ENCODE measurements around the gene MAMSTR. TPM values are rescaled to one million over a fixed set of nuclear protein-coding genes. Genes with fewer than 3 reads are reported as not detected.

The MAMSTR gene
- polyA plus RNA-seq, 4 donors = 0.89 to 7.7 (median 1.1) TPM; not detected in 1

DNA sequence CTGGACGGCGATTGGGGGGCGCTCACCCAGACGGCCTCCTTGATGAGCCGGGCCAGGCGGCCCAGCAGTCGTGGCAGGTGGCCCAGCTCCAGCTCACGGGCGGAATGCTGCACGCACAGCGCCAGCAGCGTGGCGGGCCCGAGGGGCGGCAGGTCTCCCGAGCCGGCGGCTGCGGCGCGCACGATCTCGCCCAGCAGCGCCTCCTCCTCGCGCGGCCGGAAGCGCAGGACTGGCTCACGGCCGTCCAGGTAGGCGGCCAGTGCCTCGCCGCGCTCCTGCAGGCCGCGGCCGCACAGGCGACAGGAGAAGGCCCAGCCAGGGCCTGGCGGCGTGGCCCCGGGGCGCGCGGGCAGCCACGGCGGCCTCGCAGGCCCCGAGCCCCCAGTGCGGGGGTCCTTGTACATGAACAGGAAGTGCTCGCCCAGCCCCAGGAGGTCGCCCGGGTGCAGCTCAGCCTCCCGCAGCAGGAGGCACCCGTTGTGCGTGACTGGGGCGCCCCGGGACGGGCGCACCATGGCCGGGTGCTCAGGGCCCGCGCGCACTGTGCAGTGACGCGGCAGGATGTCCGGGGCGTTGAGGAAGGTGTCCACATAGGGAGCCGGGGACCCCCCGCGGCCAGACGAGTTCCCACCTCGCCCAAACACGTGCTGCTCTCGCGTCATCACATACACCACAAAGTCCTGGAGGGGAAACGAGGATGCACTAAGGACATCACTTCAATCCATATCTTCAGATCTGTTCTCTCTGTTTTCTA lies 9.6 kb upstream of the MAMSTR start:
- 64 to 79% (median 67%) methylated on average over 47 to 77 of the region's 77 CpGs for WGBS, 3 donors
- Histone ChIP-seq H3K4me1 (ENCODE audit: control insufficient read depth in 3 of 3, insufficient read depth in 2 of 3, low read depth in 1 of 3, low read length in 2 of 3) (no peaks in the 10 kb centered on the region), H3K4me3 (ENCODE audit: low read depth in 1 of 3, low read length in 3 of 3) (no peak overlapping the region), H3K36me3 (ENCODE audit: control insufficient read depth in 3 of 3, insufficient read depth in 2 of 3, low read depth in 1 of 3, low read length in 3 of 3) (peaks cover 0 to 6% (median 2%) of the 10 kb centered on the region in 3 donors), H3K9me3 (ENCODE audit: control insufficient read depth in 2 of 2, insufficient read depth in 1 of 2, low read depth in 1 of 2, low read length in 1 of 2) (peaks cover 0 to 6% of the 10 kb centered on the region in 2 donors), H3K27me3 (ENCODE audit: control insufficient read depth in 3 of 3, insufficient read depth in 3 of 3, low read length in 3 of 3) (no peaks in the 10 kb centered on the region), H3K27ac (ENCODE audit: low read depth in 1 of 3, low read length in 2 of 3) (no peak overlapping the region)
- DNase-seq = peak in 1 of 2 donors; percentile 46
- no peak for FAIRE-seq

DNA sequence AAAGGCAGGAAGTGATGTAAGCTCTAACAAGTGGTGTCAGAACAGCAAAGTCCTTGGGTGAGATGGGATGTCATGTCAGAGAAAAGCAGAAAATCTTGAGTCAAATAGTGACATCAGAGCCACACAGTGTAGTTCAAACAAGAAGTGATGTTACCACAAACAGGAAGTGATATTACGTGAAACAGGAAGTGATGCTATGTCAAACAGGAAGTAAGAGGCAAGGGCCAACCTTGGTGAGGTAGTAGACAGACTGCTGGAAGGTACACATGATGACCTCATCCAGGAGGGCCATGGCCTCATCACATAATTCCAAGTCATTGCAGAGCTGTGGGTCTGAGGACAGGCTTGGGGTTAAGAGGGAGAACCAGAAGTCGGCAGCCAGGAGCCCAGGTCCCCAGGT lies 7.0 kb upstream of the MAMSTR start:
- Histone ChIP-seq H3K27me3 (ENCODE audit: control insufficient read depth in 3 of 3, insufficient read depth in 3 of 3, low read length in 3 of 3) (no peaks in the 10 kb centered on the region), H3K36me3 (ENCODE audit: control insufficient read depth in 3 of 3, insufficient read depth in 2 of 3, low read depth in 1 of 3, low read length in 3 of 3) (peaks cover 0 to 9% (median 2%) of the 10 kb centered on the region in 3 donors), H3K9me3 (ENCODE audit: control insufficient read depth in 2 of 2, insufficient read depth in 1 of 2, low read depth in 1 of 2, low read length in 1 of 2) (peaks cover 0 to 6% of the 10 kb centered on the region in 2 donors), H3K27ac (ENCODE audit: low read depth in 1 of 3, low read length in 2 of 3) (peak overlapping the region in 1 of 3 donors; percentile 68), H3K4me1 (ENCODE audit: control insufficient read depth in 3 of 3, insufficient read depth in 2 of 3, low read depth in 1 of 3, low read length in 2 of 3) (no peaks in the 10 kb centered on the region), H3K4me3 (ENCODE audit: low read depth in 1 of 3, low read length in 3 of 3) (no peak overlapping the region)
- DNase-seq (peak in 1 of 2 donors; percentile 19), FAIRE-seq (no peak)
- 59 to 88% (median 73%) methylated on average over 2 of the region's 2 CpGs for WGBS, 3 donors

GRCh38 chr19:48724796-48725753 lies 5.5 kb upstream of the MAMSTR start:
- FAIRE-seq (no peak), DNase-seq (peak; percentile 47 to 66)
- peaks cover 0 to 4% (median 0%) of the 10 kb centered on the region in 3 donors for H3K4me1 ChIP-seq (ENCODE audit: control insufficient read depth in 3 of 3, insufficient read depth in 2 of 3, low read depth in 1 of 3, low read length in 2 of 3)
- H3K4me3 ChIP-seq (ENCODE audit: low read depth in 1 of 3, low read length in 3 of 3) = no peak overlapping the region
- peaks cover 0 to 6% of the 10 kb centered on the region in 2 donors for H3K9me3 ChIP-seq (ENCODE audit: control insufficient read depth in 2 of 2, insufficient read depth in 1 of 2, low read depth in 1 of 2, low read length in 1 of 2)
- no peaks in the 10 kb centered on the region for H3K27me3 ChIP-seq (ENCODE audit: control insufficient read depth in 3 of 3, insufficient read depth in 3 of 3, low read length in 3 of 3)
- H3K36me3 ChIP-seq (ENCODE audit: control insufficient read depth in 3 of 3, insufficient read depth in 2 of 3, low read depth in 1 of 3, low read length in 3 of 3) = peaks cover 0 to 9% (median 0%) of the 10 kb centered on the region in 3 donors
- H3K27ac ChIP-seq (ENCODE audit: low read depth in 1 of 3, low read length in 2 of 3) = peak overlapping the region in 2 of 3 donors; percentile 39 to 92
- 41 to 53% (median 44%) methylated on average over 11 of the region's 11 CpGs for WGBS, 3 donors

- no peaks in the 10 kb centered on the region for H3K27me3 ChIP-seq (ENCODE audit: control insufficient read depth in 3 of 3, insufficient read depth in 3 of 3, low read length in 3 of 3)
- FAIRE-seq = no peak
- peaks cover 0 to 24% (median 0%) of the 10 kb centered on the region in 3 donors for H3K4me1 ChIP-seq (ENCODE audit: control insufficient read depth in 3 of 3, insufficient read depth in 2 of 3, low read depth in 1 of 3, low read length in 2 of 3)
- H3K36me3 ChIP-seq (ENCODE audit: control insufficient read depth in 3 of 3, insufficient read depth in 2 of 3, low read depth in 1 of 3, low read length in 3 of 3) = peaks cover 0 to 9% (median 0%) of the 10 kb centered on the region in 3 donors
- WGBS, 3 donors = 81 to 84% (median 83%) methylated on average over 11 of the region's 11 CpGs
- peaks cover 0 to 6% of the 10 kb centered on the region in 2 donors for H3K9me3 ChIP-seq (ENCODE audit: control insufficient read depth in 2 of 2, insufficient read depth in 1 of 2, low read depth in 1 of 2, low read length in 1 of 2)
- H3K4me3 ChIP-seq (ENCODE audit: low read depth in 1 of 3, low read length in 3 of 3) = no peak overlapping the region
- no peak for DNase-seq
- no peak overlapping the region for H3K27ac ChIP-seq (ENCODE audit: low read depth in 1 of 3, low read length in 2 of 3)
Observed at GRCh38 chr19:48722196-48722708, 2.7 kb upstream of the MAMSTR start.

- peak; percentile 100 for DNase-seq
- FAIRE-seq = no peak
- Histone ChIP-seq H3K9me3 (ENCODE audit: control insufficient read depth in 2 of 2, insufficient read depth in 1 of 2, low read depth in 1 of 2, low read length in 1 of 2) (peaks cover 0 to 6% of the 10 kb centered on the region in 2 donors), H3K27ac (ENCODE audit: low read depth in 1 of 3, low read length in 2 of 3) (peak overlapping the region; percentile 67 to 86 (median 84)), H3K36me3 (ENCODE audit: control insufficient read depth in 3 of 3, insufficient read depth in 2 of 3, low read depth in 1 of 3, low read length in 3 of 3) (peaks cover 0 to 5% (median 0%) of the 10 kb centered on the region in 3 donors), H3K4me3 (ENCODE audit: low read depth in 1 of 3, low read length in 3 of 3) (peak overlapping the region; percentile 21 to 56 (median 48)), H3K4me1 (ENCODE audit: control insufficient read depth in 3 of 3, insufficient read depth in 2 of 3, low read depth in 1 of 3, low read length in 2 of 3) (peaks cover 0 to 36% (median under 1%) of the 10 kb centered on the region in 3 donors), H3K27me3 (ENCODE audit: control insufficient read depth in 3 of 3, insufficient read depth in 3 of 3, low read length in 3 of 3) (no peaks in the 10 kb centered on the region)
- 1 to 14% (median 3%) methylated on average over 42 of the region's 42 CpGs for WGBS, 3 donors
Observed at GRCh38 chr19:48720613-48721296, 1.2 kb upstream of the MAMSTR start.

GRCh38 chr19:48720251-48720612 lies 707 bp upstream of the MAMSTR start:
- H3K4me3 ChIP-seq (ENCODE audit: low read depth in 1 of 3, low read length in 3 of 3) = peak overlapping the region in 1 of 3 donors; percentile 56
- H3K9me3 ChIP-seq (ENCODE audit: control insufficient read depth in 2 of 2, insufficient read depth in 1 of 2, low read depth in 1 of 2, low read length in 1 of 2) = peaks cover 0 to 6% of the 10 kb centered on the region in 2 donors
- H3K4me1 ChIP-seq (ENCODE audit: control insufficient read depth in 3 of 3, insufficient read depth in 2 of 3, low read depth in 1 of 3, low read length in 2 of 3) = peaks cover 0 to 41% (median 5%) of the 10 kb centered on the region in 3 donors
- WGBS, 3 donors = 9 to 24% (median 19%) methylated on average over 12 of the region's 12 CpGs
- no peak for FAIRE-seq
- H3K27ac ChIP-seq (ENCODE audit: low read depth in 1 of 3, low read length in 2 of 3) = peak overlapping the region in 2 of 3 donors; percentile 84 to 86
- H3K36me3 ChIP-seq (ENCODE audit: control insufficient read depth in 3 of 3, insufficient read depth in 2 of 3, low read depth in 1 of 3, low read length in 3 of 3) = peaks cover 0 to 8% (median 0%) of the 10 kb centered on the region in 3 donors
- no peaks in the 10 kb centered on the region for H3K27me3 ChIP-seq (ENCODE audit: control insufficient read depth in 3 of 3, insufficient read depth in 3 of 3, low read length in 3 of 3)
- no peak for DNase-seq

DNA sequence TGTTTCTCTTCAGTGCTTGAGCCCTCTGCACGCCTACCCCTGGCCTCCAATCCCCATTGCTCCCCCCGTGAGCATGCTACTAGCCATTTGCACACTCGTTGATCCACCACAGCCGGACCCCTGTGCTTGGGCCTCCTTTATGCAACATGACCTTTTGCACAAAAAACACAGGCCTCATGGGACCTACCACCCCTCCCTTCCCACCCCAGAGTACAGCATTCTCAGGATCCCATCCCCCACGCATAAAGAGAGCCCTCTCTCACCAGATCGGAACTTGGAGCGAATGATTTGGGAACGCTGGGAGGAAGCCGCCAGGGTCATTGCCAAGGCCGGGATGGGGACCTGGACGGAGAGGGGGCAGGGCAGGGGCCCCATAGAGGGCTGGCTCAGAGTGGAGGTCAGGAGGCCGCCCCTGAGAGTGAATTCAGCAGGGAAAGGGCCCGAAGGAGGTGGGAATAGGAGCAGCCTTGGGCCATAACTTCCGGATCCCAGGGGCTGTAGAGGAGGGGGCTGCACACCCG lies 754 bp downstream of the MAMSTR start:
- Histone ChIP-seq H3K27ac (ENCODE audit: low read depth in 1 of 3, low read length in 2 of 3) (peak overlapping the region in 1 of 3 donors; percentile 86), H3K4me1 (ENCODE audit: control insufficient read depth in 3 of 3, insufficient read depth in 2 of 3, low read depth in 1 of 3, low read length in 2 of 3) (peaks cover 0 to 48% (median 8%) of the 10 kb centered on the region in 3 donors), H3K36me3 (ENCODE audit: control insufficient read depth in 3 of 3, insufficient read depth in 2 of 3, low read depth in 1 of 3, low read length in 3 of 3) (peaks cover 0 to 7% (median 0%) of the 10 kb centered on the region in 3 donors), H3K27me3 (ENCODE audit: control insufficient read depth in 3 of 3, insufficient read depth in 3 of 3, low read length in 3 of 3) (no peaks in the 10 kb centered on the region), H3K4me3 (ENCODE audit: low read depth in 1 of 3, low read length in 3 of 3) (peak overlapping the region in 1 of 3 donors; percentile 56), H3K9me3 (ENCODE audit: control insufficient read depth in 2 of 2, insufficient read depth in 1 of 2, low read depth in 1 of 2, low read length in 1 of 2) (no peaks in the 10 kb centered on the region)
- WGBS, 3 donors = 63 to 81% (median 76%) methylated on average over 15 of the region's 15 CpGs
- FAIRE-seq (no peak), DNase-seq (no peak)
